ENCODE measurements around the gene STXBP2. TPM values are rescaled to one million over a fixed set of nuclear protein-coding genes. Genes with fewer than 3 reads are reported as not detected.

The STXBP2 gene
- polyA plus RNA-seq (2013, experiment 1 of 2), result 15.8 TPM
- 14.9 TPM for polyA plus RNA-seq (2013, experiment 2 of 2)

DNA sequence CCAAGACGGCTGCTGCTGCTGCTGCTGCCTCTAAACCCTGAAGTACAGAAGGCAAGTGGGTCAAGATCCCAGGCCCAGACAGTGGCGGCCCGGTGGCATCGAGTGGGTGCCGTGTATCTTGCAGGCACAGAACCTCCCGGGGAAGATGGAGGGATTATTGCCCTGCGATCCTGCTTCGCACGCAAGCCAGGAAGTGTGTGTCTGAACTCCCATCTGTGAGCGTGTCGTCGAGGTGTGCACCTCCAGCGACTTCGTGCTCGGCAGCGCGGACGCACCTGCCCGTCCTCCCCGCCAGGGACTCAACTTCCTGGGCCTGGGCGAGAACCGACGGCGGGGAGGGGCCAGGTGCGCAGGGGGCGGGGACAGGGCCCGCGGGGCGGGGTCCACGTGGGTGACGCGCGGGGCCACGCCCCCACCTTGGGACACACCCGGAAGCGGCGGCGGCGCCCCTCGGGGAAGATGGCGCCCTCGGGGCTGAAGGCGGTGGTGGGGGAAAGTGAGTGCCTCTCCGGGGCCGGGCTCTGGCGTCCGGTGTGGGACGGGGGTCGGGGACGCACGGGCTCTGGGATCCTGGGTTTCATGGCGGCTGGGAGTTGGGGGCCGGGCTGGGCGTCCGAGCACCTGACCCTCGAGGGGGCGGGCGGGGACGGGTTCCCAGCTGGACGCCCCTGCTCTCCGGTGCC is at the start of gene STXBP2:
Gene STXBP2, plus strand, starts transcription at position 420 of the 683 bp plus-strand sequence. Its CDS starts 40 bp downstream, at position 460.
- DNase-seq (ENCODE audit: low spot score), result peak; percentile 46
- peak within 1 kb of the TSS; percentile 63 for H3K14ac ChIP-seq (ENCODE audit: low read length)
- H3K9ac ChIP-seq (ENCODE audit: low read depth, low read length, poor library complexity), result peak within 1 kb of the TSS; percentile 86
- no peak within 1 kb of the TSS for H2BK120ac ChIP-seq (ENCODE audit: low read depth, low read length)
- H3K79me1 ChIP-seq (ENCODE audit: low read depth, low read length), result peaks cover 9% of the 10 kb centered on the region
- H2BK12ac ChIP-seq (ENCODE audit: low read length), result peak within 1 kb of the TSS; percentile 99
- H3K23ac ChIP-seq (ENCODE audit: low read depth, low read length, poor library complexity), result peak within 1 kb of the TSS; percentile 85
- H3K9me3 ChIP-seq (replicated peaks in 1 of 2; ENCODE audit: control insufficient read depth in 2 of 2, insufficient read depth in 1 of 2, low read depth in 1 of 2, low read length in 2 of 2), result peaks cover 0 to 8% of the 10 kb centered on the region in 2 donors
- peak within 1 kb of the TSS; percentile 96 for H2AK5ac ChIP-seq (ENCODE audit: low read depth, low read length)
- no peak within 1 kb of the TSS for H2BK5ac ChIP-seq (ENCODE audit: low read length)
- H3K4me1 ChIP-seq (ENCODE audit: control insufficient read depth in 2 of 2, insufficient read depth in 1 of 2, low read depth in 1 of 2, low read length in 2 of 2), result peaks cover 0 to 7% of the 10 kb centered on the region in 2 donors
- peak within 1 kb of the TSS; percentile 73 for H3K4me2 ChIP-seq (ENCODE audit: insufficient read depth, low read length, poor library complexity, severe bottlenecking)
- peaks cover 3 to 5% of the 10 kb centered on the region in 2 donors for H3K36me3 ChIP-seq (replicated peaks in 1 of 2; ENCODE audit: control insufficient read depth in 2 of 2, insufficient read depth in 2 of 2, low read length in 2 of 2)
- no peak within 1 kb of the TSS for H3K27ac ChIP-seq (replicated peaks; ENCODE audit: low read length)
- H4K91ac ChIP-seq (ENCODE audit: low read depth, low read length, poor library complexity), result no peak within 1 kb of the TSS
- H3K4ac ChIP-seq (ENCODE audit: low read length), result peak within 1 kb of the TSS; percentile 37
- H3K18ac ChIP-seq (ENCODE audit: low read length), result peak within 1 kb of the TSS; percentile 97
- H3K4me3 ChIP-seq (ENCODE audit: low read length in 2 of 2), result peak within 1 kb of the TSS in 1 of 2 donors; percentile 68
- H2BK15ac ChIP-seq (ENCODE audit: low read length), result peak within 1 kb of the TSS; percentile 17
- H4K8ac ChIP-seq (ENCODE audit: low read depth, low read length), result peak within 1 kb of the TSS; percentile 86
- WGBS, 2 donors (ENCODE audit: extremely low coverage in 2 of 2, insufficient read length in 2 of 2, insufficient replicate concordance in 1 of 2), result no CpG with 5 or more reads among the region's 61 CpGs
- H3K27me3 ChIP-seq (ENCODE audit: control insufficient read depth in 3 of 3, insufficient read depth in 3 of 3, low read depth in 1 of 3, low read length in 3 of 3), result peaks cover 0 to 24% (median 11%) of the 10 kb centered on the region in 3 experiments
- no peak within 1 kb of the TSS for H2AFZ ChIP-seq (ENCODE audit: low read length)

DNA sequence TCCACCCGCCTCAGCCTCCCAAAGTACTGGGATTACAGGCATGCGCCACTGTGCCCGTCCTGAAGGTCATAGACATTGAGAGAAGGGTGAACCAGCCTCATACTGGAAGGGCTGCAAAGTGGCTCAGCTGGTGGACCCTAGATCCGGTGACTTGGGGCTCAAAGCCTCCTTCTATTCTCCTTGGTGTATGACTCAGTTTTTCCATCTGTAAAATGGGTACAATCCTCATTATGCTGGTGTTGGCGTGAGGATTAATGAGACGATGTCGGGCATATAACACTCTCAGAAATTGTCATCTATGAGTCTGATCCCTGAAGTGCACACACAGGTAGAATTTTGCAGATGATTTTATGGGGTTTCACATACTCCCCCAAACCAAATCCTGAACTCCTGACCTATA is 47.1 kb upstream of the STXBP2 start:
- no peak overlapping the region for H4K91ac ChIP-seq (ENCODE audit: low read depth, low read length, poor library complexity)
- H3K18ac ChIP-seq (ENCODE audit: low read length), result no peak overlapping the region
- no peaks in the 10 kb centered on the region for H3K9me3 ChIP-seq (replicated peaks in 1 of 2; ENCODE audit: control insufficient read depth in 2 of 2, insufficient read depth in 1 of 2, low read depth in 1 of 2, low read length in 2 of 2)
- peak overlapping the region; percentile 55 for H3K23ac ChIP-seq (ENCODE audit: low read depth, low read length, poor library complexity)
- no peak overlapping the region for H3K27ac ChIP-seq (replicated peaks; ENCODE audit: low read length)
- H3K36me3 ChIP-seq (replicated peaks in 1 of 2; ENCODE audit: control insufficient read depth in 2 of 2, insufficient read depth in 2 of 2, low read length in 2 of 2), result no peaks in the 10 kb centered on the region
- no peak overlapping the region for H2BK12ac ChIP-seq (ENCODE audit: low read length)
- no peak overlapping the region for H2BK15ac ChIP-seq (ENCODE audit: low read length)
- H3K9ac ChIP-seq (ENCODE audit: low read depth, low read length, poor library complexity), result no peak overlapping the region
- no peak overlapping the region for H2BK120ac ChIP-seq (ENCODE audit: low read depth, low read length)
- H2BK5ac ChIP-seq (ENCODE audit: low read length), result no peak overlapping the region
- WGBS, 2 donors (ENCODE audit: extremely low coverage in 2 of 2, insufficient read length in 2 of 2, insufficient replicate concordance in 1 of 2), result no CpG with 5 or more reads among the region's 7 CpGs
- H3K4me2 ChIP-seq (ENCODE audit: insufficient read depth, low read length, poor library complexity, severe bottlenecking), result no peak overlapping the region
- no peak for DNase-seq (ENCODE audit: low spot score)
- H3K79me1 ChIP-seq (ENCODE audit: low read depth, low read length), result no peaks in the 10 kb centered on the region
- H2AK5ac ChIP-seq (ENCODE audit: low read depth, low read length), result no peak overlapping the region
- peaks cover 0 to 3% (median 0%) of the 10 kb centered on the region in 3 experiments for H3K27me3 ChIP-seq (ENCODE audit: control insufficient read depth in 3 of 3, insufficient read depth in 3 of 3, low read depth in 1 of 3, low read length in 3 of 3)
- no peak overlapping the region for H2AFZ ChIP-seq (ENCODE audit: low read length)
- no peak overlapping the region for H3K14ac ChIP-seq (ENCODE audit: low read length)
- H3K4me3 ChIP-seq (ENCODE audit: low read length in 2 of 2), result no peak overlapping the region
- no peak overlapping the region for H4K8ac ChIP-seq (ENCODE audit: low read depth, low read length)
- no peaks in the 10 kb centered on the region for H3K4me1 ChIP-seq (ENCODE audit: control insufficient read depth in 2 of 2, insufficient read depth in 1 of 2, low read depth in 1 of 2, low read length in 2 of 2)
- no peak overlapping the region for H3K4ac ChIP-seq (ENCODE audit: low read length)

DNA sequence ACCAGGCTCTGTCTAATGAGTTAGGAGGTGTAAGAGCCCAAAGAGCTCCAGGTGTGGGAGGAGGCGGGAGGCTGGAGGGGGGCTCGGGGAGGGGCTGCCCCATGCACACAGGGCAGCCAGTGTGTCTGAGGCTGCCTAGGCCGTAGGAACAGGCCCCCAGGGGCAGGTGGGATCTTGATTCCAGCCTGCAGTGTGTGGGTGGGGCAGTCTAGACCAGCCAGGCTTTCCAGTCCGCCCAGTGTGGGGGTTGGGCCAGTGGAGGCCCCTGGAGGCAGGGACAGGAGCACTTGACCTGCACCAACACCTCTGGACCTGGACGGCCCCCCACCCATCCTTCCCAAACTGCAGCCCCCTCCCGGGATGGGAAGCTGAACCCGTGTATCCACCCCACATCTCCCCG is 46.7 kb upstream of the STXBP2 start:
- no CpG with 5 or more reads among the region's 8 CpGs for WGBS, 2 donors (ENCODE audit: extremely low coverage in 2 of 2, insufficient read length in 2 of 2, insufficient replicate concordance in 1 of 2)
- DNase-seq (ENCODE audit: low spot score), result no peak
- peak overlapping the region; percentile 17 for H3K18ac ChIP-seq (ENCODE audit: low read length)

DNA sequence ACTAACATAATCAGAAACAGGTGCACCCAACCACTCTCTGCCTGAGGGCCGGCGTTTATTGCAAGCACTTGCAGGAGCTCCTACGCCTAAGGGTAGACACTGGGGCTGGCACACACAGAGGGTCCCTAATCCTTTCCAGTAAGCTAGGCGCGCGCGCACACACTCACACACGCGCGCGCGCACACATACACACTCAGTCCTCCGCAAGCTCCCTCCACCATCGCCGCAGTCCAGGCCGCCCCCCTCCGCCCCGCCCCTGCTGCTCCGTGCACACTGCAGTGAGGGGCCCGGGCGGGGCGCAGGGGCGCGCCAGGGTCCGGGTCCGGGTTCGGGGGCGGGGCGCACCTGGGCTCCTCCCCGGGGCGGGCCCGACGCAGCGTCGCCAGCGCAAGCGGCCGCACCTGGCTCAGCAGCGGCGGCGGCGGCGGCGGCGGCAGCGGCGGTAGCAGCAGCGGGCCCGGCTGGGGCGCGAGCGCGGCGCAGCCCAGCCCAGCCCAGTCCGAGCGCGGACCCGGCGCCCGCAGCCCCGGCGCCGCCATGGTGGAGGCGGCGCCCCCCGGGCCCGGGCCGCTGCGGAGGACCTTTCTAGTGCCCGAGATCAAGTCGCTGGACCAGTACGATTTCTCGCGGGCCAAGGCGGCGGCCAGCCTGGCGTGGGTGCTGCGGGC is 41.3 kb upstream of the STXBP2 start, which contains the start of gene CAMSAP3:
Gene CAMSAP3, plus strand, starts transcription at position 398 of the 668 bp plus-strand sequence. Its CDS starts 140 bp downstream, at position 538.
- peak within 1 kb of the TSS; percentile 93 for H2AFZ ChIP-seq (ENCODE audit: low read length)
- no CpG with 5 or more reads among the region's 78 CpGs for WGBS, 2 donors (ENCODE audit: extremely low coverage in 2 of 2, insufficient read length in 2 of 2, insufficient replicate concordance in 1 of 2)
- H3K27me3 ChIP-seq (ENCODE audit: control insufficient read depth in 3 of 3, insufficient read depth in 3 of 3, low read depth in 1 of 3, low read length in 3 of 3), result peaks cover 0 to 19% (median 7%) of the 10 kb centered on the region in 3 experiments
- H3K4ac ChIP-seq (ENCODE audit: low read length), result no peak within 1 kb of the TSS
- no peak within 1 kb of the TSS for H2BK120ac ChIP-seq (ENCODE audit: low read depth, low read length)
- peak within 1 kb of the TSS; percentile 92 for H3K18ac ChIP-seq (ENCODE audit: low read length)
- peak within 1 kb of the TSS; percentile 64 for H3K9ac ChIP-seq (ENCODE audit: low read depth, low read length, poor library complexity)
- peak within 1 kb of the TSS; percentile 87 for H3K4me2 ChIP-seq (ENCODE audit: insufficient read depth, low read length, poor library complexity, severe bottlenecking)
- DNase-seq (ENCODE audit: low spot score), result peak; percentile 82
- no peaks in the 10 kb centered on the region for H3K79me1 ChIP-seq (ENCODE audit: low read depth, low read length)
- H2BK12ac ChIP-seq (ENCODE audit: low read length), result no peak within 1 kb of the TSS
- H3K23ac ChIP-seq (ENCODE audit: low read depth, low read length, poor library complexity), result no peak within 1 kb of the TSS
- no peak within 1 kb of the TSS for H2BK15ac ChIP-seq (ENCODE audit: low read length)
- H3K36me3 ChIP-seq (replicated peaks in 1 of 2; ENCODE audit: control insufficient read depth in 2 of 2, insufficient read depth in 2 of 2, low read length in 2 of 2), result no peaks in the 10 kb centered on the region
- H4K8ac ChIP-seq (ENCODE audit: low read depth, low read length), result no peak within 1 kb of the TSS
- H4K91ac ChIP-seq (ENCODE audit: low read depth, low read length, poor library complexity), result no peak within 1 kb of the TSS
- H3K9me3 ChIP-seq (replicated peaks in 1 of 2; ENCODE audit: control insufficient read depth in 2 of 2, insufficient read depth in 1 of 2, low read depth in 1 of 2, low read length in 2 of 2), result no peaks in the 10 kb centered on the region
- peaks cover 5 to 6% of the 10 kb centered on the region in 2 donors for H3K4me1 ChIP-seq (ENCODE audit: control insufficient read depth in 2 of 2, insufficient read depth in 1 of 2, low read depth in 1 of 2, low read length in 2 of 2)
- no peak within 1 kb of the TSS for H3K27ac ChIP-seq (replicated peaks; ENCODE audit: low read length)
- peak within 1 kb of the TSS; percentile 57 to 96 for H3K4me3 ChIP-seq (ENCODE audit: low read length in 2 of 2)
- peak within 1 kb of the TSS; percentile 2 for H2AK5ac ChIP-seq (ENCODE audit: low read depth, low read length)
- H2BK5ac ChIP-seq (ENCODE audit: low read length), result peak within 1 kb of the TSS; percentile 32
- H3K14ac ChIP-seq (ENCODE audit: low read length), result peak within 1 kb of the TSS; percentile 56

More for the DNA sequence above, 46.7 kb upstream of the STXBP2 start:
- H3K23ac ChIP-seq (ENCODE audit: low read depth, low read length, poor library complexity), result peak overlapping the region; percentile 2
- no peak overlapping the region for H2AFZ ChIP-seq (ENCODE audit: low read length)
- H3K79me1 ChIP-seq (ENCODE audit: low read depth, low read length), result no peaks in the 10 kb centered on the region
- H3K9me3 ChIP-seq (replicated peaks in 1 of 2; ENCODE audit: control insufficient read depth in 2 of 2, insufficient read depth in 1 of 2, low read depth in 1 of 2, low read length in 2 of 2), result no peaks in the 10 kb centered on the region
- H3K4me1 ChIP-seq (ENCODE audit: control insufficient read depth in 2 of 2, insufficient read depth in 1 of 2, low read depth in 1 of 2, low read length in 2 of 2), result no peaks in the 10 kb centered on the region
- H3K4me3 ChIP-seq (ENCODE audit: low read length in 2 of 2), result no peak overlapping the region
- no peaks in the 10 kb centered on the region for H3K36me3 ChIP-seq (replicated peaks in 1 of 2; ENCODE audit: control insufficient read depth in 2 of 2, insufficient read depth in 2 of 2, low read length in 2 of 2)
- H3K4me2 ChIP-seq (ENCODE audit: insufficient read depth, low read length, poor library complexity, severe bottlenecking), result no peak overlapping the region
- peak overlapping the region; percentile 19 for H2AK5ac ChIP-seq (ENCODE audit: low read depth, low read length)
- H3K4ac ChIP-seq (ENCODE audit: low read length), result no peak overlapping the region
- no peak overlapping the region for H2BK5ac ChIP-seq (ENCODE audit: low read length)
- H2BK15ac ChIP-seq (ENCODE audit: low read length), result no peak overlapping the region
- H2BK120ac ChIP-seq (ENCODE audit: low read depth, low read length), result no peak overlapping the region
- no peak overlapping the region for H3K14ac ChIP-seq (ENCODE audit: low read length)
- H4K8ac ChIP-seq (ENCODE audit: low read depth, low read length), result no peak overlapping the region
- peaks cover 0 to 6% (median 0%) of the 10 kb centered on the region in 3 experiments for H3K27me3 ChIP-seq (ENCODE audit: control insufficient read depth in 3 of 3, insufficient read depth in 3 of 3, low read depth in 1 of 3, low read length in 3 of 3)
- H2BK12ac ChIP-seq (ENCODE audit: low read length), result no peak overlapping the region
- H3K9ac ChIP-seq (ENCODE audit: low read depth, low read length, poor library complexity), result no peak overlapping the region
- no peak overlapping the region for H3K27ac ChIP-seq (replicated peaks; ENCODE audit: low read length)
- H4K91ac ChIP-seq (ENCODE audit: low read depth, low read length, poor library complexity), result peak overlapping the region; percentile 53
